ENCODE data around the gene ATP13A1.

ATP13A1 gene

DNA sequence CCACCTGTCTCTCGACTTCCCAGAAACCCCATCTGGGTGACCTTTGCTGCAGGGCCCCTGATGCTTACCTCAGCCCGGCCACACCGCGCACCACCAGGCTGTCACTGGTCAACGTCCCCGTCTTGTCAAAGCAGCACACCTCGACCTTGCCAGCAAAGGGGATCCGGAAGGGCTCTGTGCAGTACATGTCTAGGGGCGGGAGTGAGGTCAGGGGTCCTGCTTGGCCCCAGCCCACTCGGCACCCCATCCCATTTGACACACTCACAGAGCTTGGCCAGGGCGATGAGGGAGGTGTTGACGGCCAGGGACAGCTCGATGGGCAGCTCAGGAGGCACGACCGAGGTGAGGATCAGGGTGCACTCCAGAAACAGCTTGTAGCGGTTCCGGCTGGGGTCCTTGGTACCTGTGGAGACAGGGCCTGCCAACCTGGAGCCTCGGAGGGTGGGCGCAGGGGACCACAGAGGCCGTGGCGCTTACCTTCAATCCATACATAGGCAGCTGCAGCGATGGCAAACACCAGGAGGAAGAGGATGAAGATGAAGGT, 8.4 kb downstream of the ATP13A1 start:
- FAIRE-seq (no peak), DNase-seq (ENCODE audit: insufficient read length, low spot score) (no peak)
- TF ChIP-seq, protein P1, sequence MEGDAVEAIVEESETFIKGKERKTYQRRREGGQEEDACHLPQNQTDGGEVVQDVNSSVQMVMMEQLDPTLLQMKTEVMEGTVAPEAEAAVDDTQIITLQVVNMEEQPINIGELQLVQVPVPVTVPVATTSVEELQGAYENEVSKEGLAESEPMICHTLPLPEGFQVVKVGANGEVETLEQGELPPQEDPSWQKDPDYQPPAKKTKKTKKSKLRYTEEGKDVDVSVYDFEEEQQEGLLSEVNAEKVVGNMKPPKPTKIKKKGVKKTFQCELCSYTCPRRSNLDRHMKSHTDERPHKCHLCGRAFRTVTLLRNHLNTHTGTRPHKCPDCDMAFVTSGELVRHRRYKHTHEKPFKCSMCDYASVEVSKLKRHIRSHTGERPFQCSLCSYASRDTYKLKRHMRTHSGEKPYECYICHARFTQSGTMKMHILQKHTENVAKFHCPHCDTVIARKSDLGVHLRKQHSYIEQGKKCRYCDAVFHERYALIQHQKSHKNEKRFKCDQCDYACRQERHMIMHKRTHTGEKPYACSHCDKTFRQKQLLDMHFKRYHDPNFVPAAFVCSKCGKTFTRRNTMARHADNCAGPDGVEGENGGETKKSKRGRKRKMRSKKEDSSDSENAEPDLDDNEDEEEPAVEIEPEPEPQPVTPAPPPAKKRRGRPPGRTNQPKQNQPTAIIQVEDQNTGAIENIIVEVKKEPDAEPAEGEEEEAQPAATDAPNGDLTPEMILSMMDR (IDR thresholded peaks at IDR 0.05; ENCODE audit: insufficient read depth, missing control alignments): no peak

DNA sequence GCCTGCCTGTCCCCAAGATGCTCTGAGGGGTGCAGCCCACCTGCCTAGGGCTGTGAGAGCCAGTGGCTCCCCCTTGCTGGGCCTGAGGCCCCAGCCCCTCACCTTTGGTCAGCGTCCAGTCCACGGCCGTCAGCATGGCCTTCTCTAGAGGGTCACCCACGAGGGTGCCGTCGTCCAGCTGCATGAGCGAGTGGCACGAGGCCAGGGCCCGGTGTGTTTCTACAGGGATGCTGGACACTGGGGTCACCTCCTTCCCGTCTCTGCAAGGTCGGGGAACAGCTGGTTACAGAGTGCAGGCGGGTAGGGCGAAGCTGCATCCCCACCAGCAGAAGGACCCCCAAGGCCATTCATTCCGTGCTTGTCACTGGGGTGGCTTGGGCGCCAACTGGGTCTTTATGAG, 9.0 kb downstream of the ATP13A1 start:
- TF ChIP-seq, protein P1 (IDR thresholded peaks at IDR 0.05; ENCODE audit: insufficient read depth, missing control alignments): no peak
- no peak for FAIRE-seq
- no peak for DNase-seq (ENCODE audit: insufficient read length, low spot score)

DNA sequence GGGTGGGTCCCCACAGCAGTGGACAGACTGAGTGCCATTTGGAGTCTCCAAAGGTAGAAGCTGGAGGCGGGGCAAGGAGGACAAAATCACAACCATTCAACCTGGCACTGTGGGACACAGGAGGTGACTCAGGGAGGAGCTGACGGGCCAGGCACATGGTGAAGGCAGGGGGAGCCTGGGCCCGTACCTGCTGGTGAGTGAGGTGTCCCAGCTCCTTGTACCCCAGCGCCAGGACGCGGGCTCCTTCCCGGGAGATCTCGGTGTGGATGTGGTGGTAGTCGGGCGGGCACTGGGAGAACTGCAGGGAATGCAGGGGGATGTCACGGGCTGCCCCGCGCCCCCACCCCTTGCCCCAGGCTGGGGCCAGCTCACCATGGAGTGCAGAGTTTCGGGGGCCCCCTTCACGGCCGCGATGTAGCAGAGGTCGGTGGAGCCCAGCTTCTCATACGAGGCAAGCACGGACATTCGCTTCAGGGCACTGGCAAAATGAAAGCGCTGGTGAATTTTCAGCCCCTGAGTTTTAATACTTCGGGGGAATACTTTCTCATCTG, 9.8 kb downstream of the ATP13A1 start:
- no peak for FAIRE-seq
- DNase-seq (ENCODE audit: insufficient read length, low spot score): peak; percentile 15
- TF ChIP-seq, protein P1 (IDR thresholded peaks at IDR 0.05; ENCODE audit: insufficient read depth, missing control alignments): no peak

DNA sequence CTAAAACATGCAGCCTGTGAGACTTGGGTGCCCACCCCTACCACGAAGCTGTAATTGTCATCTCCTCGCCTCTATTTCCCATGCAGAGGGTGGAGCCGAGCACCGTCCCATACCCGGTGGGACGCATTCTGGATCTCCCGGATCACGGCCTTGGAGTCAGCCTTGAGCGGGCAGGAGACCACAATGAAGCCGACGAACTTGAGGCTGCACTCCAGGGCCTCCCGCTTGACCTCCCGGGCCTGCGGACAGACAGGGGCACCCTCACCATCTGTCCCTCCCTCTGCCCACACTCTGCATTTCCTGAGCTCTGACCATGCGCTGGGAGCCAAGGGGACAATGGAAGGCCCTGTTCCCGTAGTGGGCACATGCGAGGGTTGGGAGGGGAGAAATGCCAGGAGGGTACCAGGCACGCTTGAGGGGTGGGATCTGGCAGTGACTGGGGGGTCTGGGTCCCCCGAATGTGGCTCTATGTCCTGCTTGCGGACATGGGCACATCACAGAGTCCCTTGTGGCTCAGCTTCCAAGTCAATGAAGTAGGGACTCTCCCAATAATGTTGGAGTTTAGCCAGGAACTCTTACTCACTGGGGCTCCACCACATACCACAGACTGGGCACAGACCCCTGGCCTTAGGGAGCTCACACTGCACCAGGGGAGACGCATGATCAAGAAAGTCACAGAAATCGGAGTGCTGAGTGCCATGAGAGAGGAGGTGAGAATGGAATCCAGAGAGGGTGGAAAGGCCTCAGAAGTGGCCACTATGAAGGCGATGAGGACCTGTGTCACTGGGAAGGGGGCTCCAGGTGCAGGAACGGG, 10.8 kb downstream of the ATP13A1 start:
- peak; percentile 12 for DNase-seq (ENCODE audit: insufficient read length, low spot score)
- TF ChIP-seq, protein P1 (IDR thresholded peaks at IDR 0.05; ENCODE audit: insufficient read depth, missing control alignments): no peak
- FAIRE-seq: no peak

DNA sequence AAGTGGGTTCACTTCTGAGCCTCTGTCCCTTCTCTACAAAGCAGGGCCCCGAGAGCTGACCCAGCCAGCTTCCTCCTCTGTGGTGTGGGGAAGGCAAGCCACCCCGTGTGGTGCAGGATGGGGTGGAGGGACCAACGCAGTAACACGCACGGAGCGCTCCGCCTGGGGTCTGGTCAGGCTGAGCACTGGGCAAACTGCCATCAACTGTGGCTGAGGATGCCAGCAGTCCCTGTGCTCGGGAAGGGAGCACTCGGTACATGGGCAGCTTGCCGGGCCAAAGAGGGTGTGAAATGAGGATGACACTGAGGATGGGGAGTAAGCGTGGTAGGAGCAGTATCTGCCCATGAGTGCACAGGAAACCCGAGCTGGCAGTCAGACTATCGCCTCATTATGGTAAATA, 12.4 kb downstream of the ATP13A1 start:
- DNase-seq (ENCODE audit: insufficient read length, low spot score): peak; percentile 21
- TF ChIP-seq, protein P1 (IDR thresholded peaks at IDR 0.05; ENCODE audit: insufficient read depth, missing control alignments): no peak
- no peak for FAIRE-seq

DNA sequence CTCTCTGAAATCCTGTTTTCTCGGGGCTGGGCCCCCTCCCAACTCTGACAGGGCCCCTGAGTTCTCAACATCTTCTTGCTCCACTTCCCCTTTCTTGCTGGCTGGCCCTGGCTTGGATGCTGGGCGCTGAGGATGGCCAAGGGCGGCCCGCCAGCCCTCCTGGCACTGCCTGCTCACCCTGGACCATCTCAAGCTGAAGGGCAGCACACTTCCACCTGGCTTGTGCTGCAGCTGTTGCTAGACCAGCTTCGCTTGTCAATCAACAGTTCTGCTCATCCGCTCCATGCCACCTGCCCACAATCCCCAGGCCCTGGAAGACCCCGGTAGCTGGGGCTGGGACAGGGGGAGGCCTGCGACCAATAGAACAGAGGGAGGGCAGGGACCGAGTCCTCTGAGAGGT, 13.1 kb downstream of the ATP13A1 start:
- no peak for FAIRE-seq
- peak; percentile 10 for DNase-seq (ENCODE audit: insufficient read length, low spot score)
- TF ChIP-seq, protein P1 (IDR thresholded peaks at IDR 0.05; ENCODE audit: insufficient read depth, missing control alignments): no peak

DNA sequence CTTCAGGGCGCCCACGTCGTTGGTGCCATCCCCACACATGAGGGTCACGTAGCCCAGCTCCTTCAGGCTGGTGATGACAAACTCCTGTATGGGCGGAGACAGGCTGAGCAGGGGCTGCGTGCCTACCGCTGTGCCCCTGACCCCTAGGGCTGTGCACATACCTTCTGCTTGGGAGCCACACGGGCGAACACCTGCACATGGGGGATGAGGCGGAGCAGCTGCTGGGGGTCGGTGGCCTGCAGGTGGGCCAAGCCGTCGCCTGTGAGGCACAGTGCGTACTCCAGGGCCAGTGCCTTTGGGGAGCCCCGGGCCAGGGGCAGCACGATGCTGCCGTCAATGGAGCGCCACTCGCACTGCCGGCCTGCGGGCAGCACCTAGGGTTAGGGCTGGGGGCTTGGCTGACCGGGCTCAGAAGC, 13.9 kb downstream of the ATP13A1 start:
- TF ChIP-seq, protein P1 (IDR thresholded peaks at IDR 0.05; ENCODE audit: insufficient read depth, missing control alignments): no peak
- no peak for FAIRE-seq
- DNase-seq (ENCODE audit: insufficient read length, low spot score): peak; percentile 17
